IMR-90 (cell line): ENCODE data around the gene LRRC1. TPM values are rescaled to one million over a fixed set of nuclear protein-coding genes. Genes with fewer than 3 reads are reported as not detected.

ENCODE experiments used
- ATAC-seq: fragments of 200-7000 bp; cut with Tn5 transposase; 2 replicates; pipeline ENCODE4 v1.9.1; 2020; ENCODE audit warnings: low read depth, mild to moderate bottlenecking, moderate library complexity
- BruUV-seq: library from RNA; stranded (reverse); fragments of 400-500 nt; replicated peaks from 2 replicates; lab custom pipeline; 2021; lab: Mats Ljungman, UMichigan
- CTCF ChIA-PET: fragments of 300-600 bp; formaldehyde crosslinking; extraction: SDS; loops from one replicate; lab custom pipeline; 2021; ENCODE audit warnings: antibody characterized with exemption; lab: Yijun Ruan, JAX
- POLR2A ChIA-PET: fragments of 300-600 bp; sonication (Branson Sonifier 250); formaldehyde crosslinking; loops from one replicate; lab custom pipeline; 2022; ENCODE audit warnings: antibody characterized with exemption; ENCODE audit not compliant: unreplicated experiment; lab: Charles Lee
- DNase-seq: peaks from one replicate; pipeline ENCODE4 v3.0.0; 2013
- H2AFZ ChIP-seq: replicated peaks from 2 replicates; pipeline ENCODE3; 2013; ENCODE audit warnings: low read length, mild to moderate bottlenecking; ENCODE audit not compliant: poor library complexity
- H2AK5ac ChIP-seq: 2 replicates; pipeline ENCODE4 v1.6.1; 2013; ENCODE audit warnings: low read depth, low read length, inconsistent platforms
- H2AK9ac ChIP-seq: replicated peaks from 2 replicates; pipeline ENCODE3; 2013; ENCODE audit warnings: mild to moderate bottlenecking, low read depth, low read length, moderate library complexity; ENCODE audit not compliant: poor library complexity
- H2BK120ac ChIP-seq: 2 replicates; pipeline ENCODE4 v1.6.1; 2013; ENCODE audit warnings: low read depth, low read length, inconsistent platforms
- H2BK15ac ChIP-seq: 3 replicates; pipeline ENCODE4 v1.6.1; 2013; ENCODE audit warnings: low read depth, low read length, inconsistent platforms
- H2BK20ac ChIP-seq: 2 replicates; pipeline ENCODE4 v1.6.1; 2013; ENCODE audit warnings: low read depth, mild to moderate bottlenecking, inconsistent platforms, low read length, moderate library complexity
- H2BK5ac ChIP-seq: 2 replicates; pipeline ENCODE4 v1.6.1; 2013; ENCODE audit warnings: mild to moderate bottlenecking, low read depth, low read length, inconsistent platforms; ENCODE audit not compliant: poor library complexity, severe bottlenecking
- H3K14ac ChIP-seq: replicated peaks from 2 replicates; pipeline ENCODE4 v1.6.1; 2013; ENCODE audit warnings: low read depth, low read length, inconsistent platforms
- H3K18ac ChIP-seq: 2 replicates; pipeline ENCODE4 v1.6.1; 2013; ENCODE audit warnings: low read depth, low read length, control low read depth
- H3K23ac ChIP-seq: 2 replicates; pipeline ENCODE4 v1.6.1; 2013; ENCODE audit warnings: low read depth, low read length, inconsistent platforms
- H3K27ac ChIP-seq: 2 replicates; pipeline ENCODE4 v1.5.1; 2013; ENCODE audit warnings: mild to moderate bottlenecking, control low read depth, low read length; ENCODE audit not compliant: insufficient read depth
- H3K27me3 ChIP-seq: 2 replicates; pipeline ENCODE4 v1.6.1; 2013; ENCODE audit warnings: low read length; ENCODE audit not compliant: control insufficient read depth, insufficient read depth
- H3K36me3 ChIP-seq: 2 replicates; pipeline ENCODE4 v1.6.1; 2013; ENCODE audit warnings: low read length, mixed read lengths; ENCODE audit not compliant: control insufficient read depth, insufficient read depth
- H3K4ac ChIP-seq: 2 replicates; pipeline ENCODE4 v1.6.1; 2013; ENCODE audit warnings: low read depth, low read length, inconsistent platforms
- H3K4me1 ChIP-seq: 2 replicates; pipeline ENCODE4 v1.6.1; 2013; ENCODE audit warnings: low read length, mixed read lengths; ENCODE audit not compliant: control insufficient read depth, insufficient read depth
- H3K4me2 ChIP-seq: 2 replicates; pipeline ENCODE4 v1.6.1; 2013; ENCODE audit warnings: low read depth, mild to moderate bottlenecking, control low read depth, low read length, moderate library complexity
- H3K4me3 ChIP-seq: 2 replicates; pipeline ENCODE4 v1.5.1; 2013; ENCODE audit warnings: low read depth, mild to moderate bottlenecking, control low read depth, low read length, moderate library complexity; ENCODE audit not compliant: insufficient read depth
- H3K56ac ChIP-seq: 2 replicates; pipeline ENCODE4 v1.6.1; 2013; ENCODE audit warnings: low read length, inconsistent platforms; ENCODE audit not compliant: insufficient read depth; ENCODE audit errors: extremely low read depth
- H3K79me1 ChIP-seq, 2 experiments: 2 replicates each; pipeline ENCODE4 v1.6.1; 2013; ENCODE audit warnings: low read length in 2 of 2, inconsistent platforms in 1 of 2, low read depth in 1 of 2
- H3K9ac ChIP-seq: 2 replicates; pipeline ENCODE4 v1.6.1; 2013; ENCODE audit warnings: low read depth, low read length, control low read depth
- H3K9me1 ChIP-seq: 2 replicates; pipeline ENCODE4 v1.6.1; 2013; ENCODE audit warnings: low read length, inconsistent platforms; ENCODE audit not compliant: insufficient read depth
- H3K9me3 ChIP-seq: 2 replicates; pipeline ENCODE4 v1.6.1; 2013; ENCODE audit warnings: low read length; ENCODE audit not compliant: control insufficient read depth, insufficient read depth
- H4K20me1 ChIP-seq: 2 replicates; pipeline ENCODE4 v1.6.1; 2013; ENCODE audit warnings: low read length, inconsistent platforms; ENCODE audit not compliant: insufficient read depth
- H4K5ac ChIP-seq: 2 replicates; pipeline ENCODE4 v1.6.1; 2013; ENCODE audit warnings: mild to moderate bottlenecking, low read depth, low read length, control low read depth
- H4K8ac ChIP-seq, 2 experiments: 2 replicates each; pipeline ENCODE4 v1.6.1; 2013; ENCODE audit warnings: low read depth in 2 of 2, low read length in 2 of 2, control low read depth in 1 of 2, inconsistent platforms in 1 of 2
- H4K91ac ChIP-seq: 2 replicates; pipeline ENCODE4 v1.6.1; 2013; ENCODE audit warnings: low read depth, low read length, inconsistent platforms; ENCODE audit not compliant: insufficient read depth
- CHD1 ChIP-seq: IDR thresholded peaks from 2 replicates; pipeline ENCODE4 v1.6.1; 2012; ENCODE audit warnings: low read depth, low read length, improper control_type of control experiment
- MAZ ChIP-seq: IDR thresholded peaks from 2 replicates; pipeline ENCODE4 v1.6.1; 2012; ENCODE audit warnings: low read depth, mild to moderate bottlenecking, low read length, improper control_type of control experiment, moderate library complexity, borderline replicate concordance
- WGBS, 2 experiments: methylation state at CpG; one replicate each; pipeline versions ENCODE4 v1.1.5 to v1.1.7; 2013; ENCODE audit warnings: missing lambda C conversion rate in 2 of 2; ENCODE audit not compliant: insufficient read length in 1 of 2; ENCODE audit errors: extremely low coverage in 2 of 2; 5-methylcytosine and 5-hydroxymethylcytosine counted together
- dilution Hi-C: fragments of 300-500 bp; cut with HindIII; formaldehyde crosslinking; loops from one replicate; pipeline ENCODE4 v1.14.3; 2018; ENCODE audit warnings: low sequenced_read_pairs; ENCODE audit not compliant: unreplicated experiment
- in situ Hi-C: fragments of 300-500 bp; cut with MboI; formaldehyde crosslinking; loops from 3 replicates; pipeline ENCODE4 v1.14.3; 2019; ENCODE audit warnings: low sequenced_read_pairs, inconsistent platforms, mixed read lengths
- intact Hi-C: fragments of 100-400 bp; cut with micrococcal nuclease; formaldehyde crosslinking; loops from 2 replicates; pipeline ENCODE4 v1.10.0; 2022
- polyA plus RNA-seq, 3 experiments: library from polyadenylated mRNA; depleted of rRNA; stranded (reverse); fragments of >200 nt; gene quantifications; 2 replicates each; pipeline ENCODE4 v1.2.3, GENCODE V29; 2012; ENCODE audit warnings: low replicate concordance in 1 of 3
- total RNA-seq: library from RNA; depleted of rRNA; stranded (reverse); fragments of >200 nt; gene quantifications from 2 replicates; pipeline ENCODE4 v1.2.3, GENCODE V29; 2012

LRRC1 gene
- total and polyA plus RNA-seq, 2 of the 4 experiments (the other 2 are of a cell fraction) = 5.1 to 6.1 TPM

DNA sequence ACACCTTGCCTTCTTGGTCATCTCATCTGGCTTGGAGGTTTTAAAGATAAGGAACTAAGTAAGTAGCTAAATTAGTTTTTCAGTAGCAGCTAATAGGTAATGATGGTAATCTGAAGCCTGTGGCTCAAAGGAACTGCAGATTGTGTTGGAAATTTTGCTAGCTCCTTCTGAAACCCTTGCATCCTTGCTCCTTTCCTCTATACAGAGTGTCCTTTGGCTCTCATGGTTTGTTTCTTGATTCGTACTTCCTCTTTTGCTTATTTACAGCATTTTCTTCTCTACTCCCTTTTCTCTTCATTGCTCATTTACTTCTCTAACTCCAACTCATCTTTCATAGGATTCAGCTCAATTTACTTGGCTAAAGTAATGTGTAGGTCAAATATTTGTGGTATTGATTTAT is 19.0 kb downstream of the LRRC1 start:
- H2AK5ac ChIP-seq = no peak overlapping the region
- no peak overlapping the region for H4K91ac ChIP-seq
- intact Hi-C loops = no loop called here
- TF ChIP-seq MAZ (no peak), CHD1 (no peak)
- H3K27ac ChIP-seq = no peak overlapping the region
- no peaks in the 10 kb centered on the region for H3K27me3 ChIP-seq
- H2BK20ac ChIP-seq = no peak overlapping the region
- ATAC-seq (no peak), DNase-seq (no peak)
- no peaks in the 10 kb centered on the region for H3K36me3 ChIP-seq
- peaks cover 9% of the 10 kb centered on the region for H3K4me1 ChIP-seq
- H3K9ac ChIP-seq = no peak overlapping the region
- no peak overlapping the region for H3K4ac ChIP-seq
- no peak overlapping the region for H3K23ac ChIP-seq
- H2BK120ac ChIP-seq = no peak overlapping the region
- peaks cover 1% of the 10 kb centered on the region; the same call in 1 of the 2 replicates for H4K20me1 ChIP-seq
- H4K5ac ChIP-seq = no peak overlapping the region
- dilution Hi-C loops = no loop called here
- in situ Hi-C loops = no loop called here
- H3K14ac ChIP-seq = no peak overlapping the region
- peaks cover 3% of the 10 kb centered on the region; the same call in 1 of the 2 replicates for H3K9me1 ChIP-seq
- no peak overlapping the region for H3K4me2 ChIP-seq
- H3K56ac ChIP-seq = no peak overlapping the region
- H3K9me3 ChIP-seq = no peaks in the 10 kb centered on the region
- no peak overlapping the region for H4K8ac ChIP-seq
- H3K79me1 ChIP-seq = peaks cover 30 to 48% of the 10 kb centered on the region in 2 experiments
- no peak overlapping the region for H3K18ac ChIP-seq
- no peak overlapping the region for H2AK9ac ChIP-seq
- ChIA-PET POLR2A (no interaction called here), CTCF (interaction anchor here (0.6 to 1.0 kb wide), 5 partner anchors 19 to 143 kb away, joined by 3 to 5 read pairs (median 5); partner anchors contain the start of gene LRRC1)
- no CpG with 5 or more reads among the region's 1 CpG for WGBS, 2 experiments
- H2BK5ac ChIP-seq = no peak overlapping the region
- no peak overlapping the region for H2AFZ ChIP-seq
- BruUV-seq = no TSS peak
- H3K4me3 ChIP-seq = no peak overlapping the region
- no peak overlapping the region for H2BK15ac ChIP-seq
